GM12872 (cell line): ENCODE results near the gene LRP2.

ENCODE experiments used
- TF ChIP-seq, protein P1 (sequence below): IDR thresholded peaks from 3 replicates; pipeline ENCODE4 v1.5.1; 2011; ENCODE audit warnings: low read depth, mild to moderate bottlenecking, low read length, moderate library complexity; ENCODE audit not compliant: insufficient read depth

LRP2 gene

DNA sequence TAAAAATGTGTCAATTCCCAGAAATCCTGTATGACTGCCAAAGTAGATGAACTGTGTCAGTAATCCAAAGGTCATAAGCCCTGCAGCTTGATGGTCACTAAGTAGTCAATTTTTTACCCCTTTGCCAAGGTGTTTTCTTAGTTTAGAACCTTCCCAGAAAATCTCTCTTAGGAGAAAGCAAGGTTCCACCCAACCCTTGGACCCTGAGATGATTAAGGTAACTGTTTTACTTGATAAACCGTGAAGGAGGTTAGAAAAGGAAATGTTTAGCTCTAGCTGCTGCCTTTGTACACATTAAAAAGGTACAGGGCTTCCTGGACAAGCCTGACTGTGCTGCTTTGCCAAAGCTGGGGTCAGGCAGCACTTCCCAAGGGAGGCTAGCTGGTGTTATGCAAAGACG is 24.4 kb upstream of the LRP2 start:
- TF ChIP-seq, protein P1, sequence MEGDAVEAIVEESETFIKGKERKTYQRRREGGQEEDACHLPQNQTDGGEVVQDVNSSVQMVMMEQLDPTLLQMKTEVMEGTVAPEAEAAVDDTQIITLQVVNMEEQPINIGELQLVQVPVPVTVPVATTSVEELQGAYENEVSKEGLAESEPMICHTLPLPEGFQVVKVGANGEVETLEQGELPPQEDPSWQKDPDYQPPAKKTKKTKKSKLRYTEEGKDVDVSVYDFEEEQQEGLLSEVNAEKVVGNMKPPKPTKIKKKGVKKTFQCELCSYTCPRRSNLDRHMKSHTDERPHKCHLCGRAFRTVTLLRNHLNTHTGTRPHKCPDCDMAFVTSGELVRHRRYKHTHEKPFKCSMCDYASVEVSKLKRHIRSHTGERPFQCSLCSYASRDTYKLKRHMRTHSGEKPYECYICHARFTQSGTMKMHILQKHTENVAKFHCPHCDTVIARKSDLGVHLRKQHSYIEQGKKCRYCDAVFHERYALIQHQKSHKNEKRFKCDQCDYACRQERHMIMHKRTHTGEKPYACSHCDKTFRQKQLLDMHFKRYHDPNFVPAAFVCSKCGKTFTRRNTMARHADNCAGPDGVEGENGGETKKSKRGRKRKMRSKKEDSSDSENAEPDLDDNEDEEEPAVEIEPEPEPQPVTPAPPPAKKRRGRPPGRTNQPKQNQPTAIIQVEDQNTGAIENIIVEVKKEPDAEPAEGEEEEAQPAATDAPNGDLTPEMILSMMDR, result no peak

DNA sequence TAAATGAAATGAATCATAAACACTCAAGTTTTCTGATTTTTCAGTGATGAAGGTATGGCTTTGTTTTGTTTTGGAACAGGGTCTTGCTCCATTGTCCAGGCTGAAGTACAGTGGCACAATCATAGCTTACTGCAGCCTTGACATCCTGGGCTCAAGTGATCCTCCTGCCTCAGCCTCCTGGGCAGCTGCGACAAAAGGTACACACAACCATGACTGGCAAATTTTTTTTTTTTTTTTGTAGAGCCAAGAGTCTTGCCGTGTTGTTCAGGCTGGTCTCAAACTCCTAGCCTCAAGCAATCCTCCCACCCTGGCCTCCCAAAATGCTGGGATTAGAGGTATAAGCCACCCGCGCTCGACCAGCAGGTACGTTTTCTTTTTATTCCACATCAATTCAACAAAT is 22.5 kb upstream of the LRP2 start:
- TF ChIP-seq, protein P1, result no peak

DNA sequence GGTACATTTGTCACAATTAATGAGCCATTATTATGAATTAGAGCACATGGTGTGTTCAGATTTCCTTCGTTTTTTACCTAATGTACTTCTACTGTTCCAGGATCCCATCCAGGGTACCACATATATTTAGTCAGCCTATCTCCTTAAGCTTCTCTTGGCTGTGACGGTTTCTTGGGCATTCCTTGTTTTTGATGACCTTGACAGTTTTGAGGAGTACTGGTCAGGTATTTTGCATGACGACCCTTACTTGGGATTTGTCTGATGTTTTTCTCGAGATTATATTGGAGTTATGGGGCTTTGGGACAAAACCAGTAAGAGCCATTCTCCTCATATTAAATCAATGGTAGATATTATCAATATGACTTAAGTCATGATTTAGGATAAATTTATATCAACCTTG is 10.2 kb upstream of the LRP2 start:
- TF ChIP-seq, protein P1, result no peak

DNA sequence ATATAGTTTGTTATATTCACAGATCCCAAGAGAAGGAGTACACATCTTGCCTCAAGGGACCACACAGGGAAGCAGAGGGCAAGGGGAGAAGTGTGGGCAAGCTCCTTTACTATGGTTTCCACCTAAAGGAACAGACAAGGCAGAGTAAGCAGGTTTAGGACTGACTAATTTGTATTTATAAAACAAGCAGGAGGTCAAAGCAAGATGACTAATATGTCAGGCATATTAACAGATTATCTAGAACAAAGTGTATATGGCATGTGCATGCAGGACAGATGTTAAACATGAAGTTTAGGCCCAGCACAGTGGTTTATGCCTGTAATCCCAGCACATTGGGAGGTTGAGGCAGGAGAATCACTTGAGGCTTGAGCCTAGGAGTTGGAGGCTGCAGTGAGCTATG is 3.7 kb upstream of the LRP2 start:
- TF ChIP-seq, protein P1, result no peak

DNA sequence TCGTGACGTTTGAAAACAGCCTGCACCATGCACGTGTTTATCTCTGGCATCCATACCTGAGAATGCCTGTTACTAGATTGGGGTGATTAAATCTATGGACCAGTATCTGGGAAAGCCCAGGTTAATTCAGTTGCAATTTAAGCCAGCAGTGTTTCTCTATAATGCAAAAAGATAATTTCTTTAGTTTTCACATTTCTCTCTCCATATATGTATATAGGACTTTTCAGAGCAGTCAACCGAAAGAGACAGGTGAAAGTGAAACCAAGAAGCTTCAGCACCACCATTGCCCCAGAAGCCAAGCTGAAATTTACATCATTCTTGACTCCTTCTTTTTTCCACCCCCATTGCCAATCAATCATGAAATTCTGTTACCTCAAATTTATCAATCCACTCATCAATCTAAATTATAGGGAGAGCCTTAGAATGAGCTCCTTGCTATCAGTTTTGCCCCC is 2.7 kb upstream of the LRP2 start:
- TF ChIP-seq, protein P1, result no peak

DNA sequence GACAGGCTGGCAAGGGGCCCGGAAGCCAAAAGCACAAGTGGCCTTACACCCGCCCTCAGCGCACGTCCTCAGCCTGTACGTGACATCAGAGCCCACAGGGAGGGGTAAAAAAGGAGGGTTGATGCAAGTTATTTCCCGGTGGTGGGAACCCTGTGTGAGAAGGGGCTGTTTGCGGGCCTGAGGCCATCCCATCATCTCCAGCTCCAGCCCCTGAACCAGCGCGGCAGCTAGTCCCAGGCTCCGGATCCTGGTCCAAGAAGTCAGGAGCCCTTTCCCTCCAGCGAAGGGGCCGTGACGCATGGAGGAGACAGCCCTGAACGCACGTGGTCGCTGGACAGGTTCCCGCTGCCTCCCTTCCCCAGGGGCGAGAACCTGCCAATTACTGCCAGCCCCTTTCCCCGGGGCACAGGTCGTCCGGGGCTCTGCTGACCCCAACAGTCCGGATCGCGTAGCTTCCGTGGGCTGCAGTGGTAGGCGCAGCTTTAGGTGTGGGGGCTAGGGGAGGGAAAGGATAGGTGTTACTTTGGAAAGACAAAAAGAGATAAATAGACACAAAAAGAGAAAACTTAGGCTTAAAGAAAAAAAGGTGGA is 1.3 kb upstream of the LRP2 start:
- TF ChIP-seq, protein P1, result 0 out of 3 replicates have a peak, but pooled peaks have one; percentile 6

DNA sequence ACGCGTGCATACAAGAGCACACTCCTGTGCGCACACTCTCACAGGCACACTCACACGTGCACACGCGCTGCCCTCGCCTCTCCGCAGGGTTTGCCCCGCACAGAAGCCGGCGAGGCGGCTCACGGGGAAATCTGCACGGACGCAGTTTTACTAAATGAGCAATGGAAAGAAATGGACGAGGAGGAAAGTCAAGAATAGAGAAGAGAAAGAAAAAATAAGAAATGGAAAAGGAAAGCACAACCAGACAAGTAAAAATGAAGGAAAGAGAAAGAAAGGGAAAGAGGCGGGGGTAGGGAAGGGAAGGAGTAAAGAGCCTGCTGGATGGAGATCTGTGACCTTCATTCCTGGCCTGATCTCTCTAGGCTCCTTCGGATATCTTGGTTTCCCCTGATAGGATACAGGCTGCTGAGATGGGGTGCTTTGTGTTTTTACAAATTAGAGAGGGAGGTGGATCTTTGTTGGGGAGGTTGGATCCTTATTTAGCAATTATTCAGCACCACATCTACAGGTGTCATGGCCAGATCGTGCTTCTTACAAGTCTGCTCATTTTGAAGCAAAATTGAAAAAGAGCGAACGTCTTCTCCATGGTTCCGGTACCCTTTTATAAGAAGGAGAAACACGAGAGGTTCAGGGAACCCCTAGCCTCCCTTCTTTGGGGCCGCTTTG is 693 bp upstream of the LRP2 start:
- TF ChIP-seq, protein P1, result no peak
